Ovary (tissue), 9 donors: ENCODE results near the gene GAS6. TPM values are rescaled to one million over a fixed set of nuclear protein-coding genes. Genes with fewer than 3 reads are reported as not detected.

ENCODE experiments used
- DNase-seq, 5 donors: peaks; one replicate each; pipeline ENCODE4 v3.0.0-alpha.2; 2019 to 2020
- H3K27ac ChIP-seq, 2 donors: fragments of 200-600 bp; one replicate each; pipeline versions ENCODE4 v1.5.1 to v1.8.0; 2019 to 2022
- H3K27me3 ChIP-seq: fragments of 200-600 bp; one replicate; pipeline ENCODE4 v1.8.0; 2022
- H3K36me3 ChIP-seq: fragments of 200-600 bp; sonication (generic); one replicate; pipeline ENCODE4 v1.5.1; 2019
- H3K4me1 ChIP-seq: one replicate; pipeline ENCODE4 v1.8.1; 2013; ENCODE audit warnings: mild to moderate bottlenecking, moderate library complexity; ENCODE audit not compliant: insufficient read depth
- H3K4me3 ChIP-seq: fragments of 200-600 bp; sonication (generic); one replicate; pipeline ENCODE4 v1.5.1; 2017
- H3K9me3 ChIP-seq, 2 donors: fragments of 200-600 bp in 1 of 2; sonication (generic) in 1 of 2; one replicate each; pipeline versions ENCODE4 v1.5.1 to v1.8.1; 2013 to 2019; ENCODE audit warnings: mild to moderate bottlenecking in 1 of 2, moderate library complexity in 1 of 2
- EP300 ChIP-seq: sonication (generic); formaldehyde crosslinking; IDR thresholded peaks from one replicate; pipeline ENCODE4 v1.6.1; 2017; ENCODE audit warnings: antibody characterized with exemption
- POLR2A ChIP-seq: fragments of 450-650 bp; IDR thresholded peaks from one replicate; pipeline ENCODE4 v1.6.1; 2017; ENCODE audit warnings: antibody characterized with exemption, mild to moderate bottlenecking, moderate library complexity
- WGBS, 3 donors: extraction: QIAGEN DNeasy Blood & Tissue Kit in 1 of 3; methylation state at CpG; one replicate each; pipeline versions ENCODE4 v1.1.5 to v1.1.7; 2013 to 2017; 5-methylcytosine and 5-hydroxymethylcytosine counted together
- intact Hi-C, 4 donors: fragments of 100-400 bp; cut with DNase I; formaldehyde crosslinking; loops; one replicate each; pipeline versions ENCODE4 v1.11.0 to v1.15.1; 2022 to 2023
- polyA plus RNA-seq, 2 donors: library from polyadenylated mRNA; stranded (reverse); fragments of 200-250 nt in 1 of 2; fragments of 350-450 nt in 1 of 2; fragmentation: Illumina TruSeq in 1 of 2; extraction: RNeasy Lipid Tissue Mini Kit (QIAGEN cat#74804) in 1 of 2; gene quantifications; one replicate each; pipeline ENCODE4 v1.2.3, GENCODE V29; 2013 to 2014
- total RNA-seq, 7 donors: library from RNA; depleted of rRNA in 2 of 7; stranded (reverse); fragments of >200 nt in 2 of 7; fragmentation: NEBNext Ultra II Directional in 3 of 7; extraction: Animal tissue kit (Norgen Biotek cat#: 25700) in 3 of 7; gene quantifications; one replicate each; pipeline versions ENCODE4 v1.1.0 to v1.2.4, GENCODE V29; 2016 to 2023
- TF ChIP-seq, protein P1 (sequence below), 3 donors: fragments of 450-650 bp in 2 of 3; fragments of 200-600 bp in 1 of 3; IDR thresholded peaks; one replicate each; pipeline versions ENCODE4 v1.5.1 to v1.8.0; 2016 to 2022; ENCODE audit warnings: antibody characterized with exemption in 3 of 3, mild to moderate bottlenecking in 1 of 3
- donor health status: DM: no; HTN: no; CAD: no; lungs with moderate emphysema.
- donor health status: DM: no; HTN: no; CAD: no.
- donor health status: Bipolar disorder and iron deficiency.
- donor health status: DM: yes; HTN: yes; CAD: no.
- donor health status: DM: no; HTN: no; CAD: no.
- donor health status: DM: yes; HTN: yes; CAD: no.

Gene GAS6
- total and polyA plus RNA-seq, 9 donors, result 44.9 to 336 (median 143) TPM

DNA sequence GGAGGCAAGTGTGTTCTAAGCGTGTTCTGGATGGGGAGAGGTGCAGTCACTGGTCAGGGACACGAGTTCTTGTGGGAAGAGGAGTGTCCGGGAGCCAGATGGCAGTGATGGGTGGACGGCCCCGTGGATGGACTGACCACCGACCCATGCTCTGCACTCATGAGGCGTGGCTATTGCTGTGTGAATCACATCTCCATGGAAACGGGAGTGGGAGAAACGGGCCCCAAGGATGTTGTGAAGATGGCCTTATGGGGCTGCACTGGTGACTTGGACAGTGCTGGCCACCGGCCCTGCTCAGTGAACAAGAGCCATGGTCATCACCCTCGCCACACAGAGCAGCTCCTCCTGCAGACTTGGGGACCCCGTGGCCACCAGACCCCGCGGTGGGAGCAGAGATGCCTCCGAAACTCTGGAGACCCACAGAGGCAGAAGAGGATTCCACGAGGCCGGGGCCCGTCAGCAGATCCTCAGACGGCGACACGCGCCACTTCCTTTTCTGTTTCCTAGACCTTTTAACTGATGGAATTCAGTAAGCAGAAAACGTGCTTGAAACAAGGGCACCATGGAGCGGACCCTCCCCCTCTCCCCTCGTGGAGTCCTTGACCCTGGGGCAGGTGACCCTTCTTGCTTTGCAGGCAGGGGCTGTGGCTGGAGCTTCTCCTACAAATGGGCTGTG lies 47.5 kb downstream of the GAS6 start:
- DNase-seq, result no peak
- H3K36me3 ChIP-seq, result no peaks in the 10 kb centered on the region
- H3K27ac ChIP-seq, result no peak overlapping the region
- H3K27me3 ChIP-seq, result no peaks in the 10 kb centered on the region
- H3K4me3 ChIP-seq, result no peak overlapping the region
- WGBS, 3 donors, result 70 to 79% (median 76%) methylated on average over 25 of the region's 25 CpGs
- intact Hi-C loops, result loop anchor here in 3 of 4 donors (1.0 to 5.0 kb wide), 4 partner anchors 130 to 411 kb away; no protein-coding TSS in a partner anchor
- H3K4me1 ChIP-seq, result peaks cover 17% of the 10 kb centered on the region
- no peaks in the 10 kb centered on the region for H3K9me3 ChIP-seq
- TF ChIP-seq EP300 (no peak), POLR2A (no peak)
- TF ChIP-seq, protein P1, sequence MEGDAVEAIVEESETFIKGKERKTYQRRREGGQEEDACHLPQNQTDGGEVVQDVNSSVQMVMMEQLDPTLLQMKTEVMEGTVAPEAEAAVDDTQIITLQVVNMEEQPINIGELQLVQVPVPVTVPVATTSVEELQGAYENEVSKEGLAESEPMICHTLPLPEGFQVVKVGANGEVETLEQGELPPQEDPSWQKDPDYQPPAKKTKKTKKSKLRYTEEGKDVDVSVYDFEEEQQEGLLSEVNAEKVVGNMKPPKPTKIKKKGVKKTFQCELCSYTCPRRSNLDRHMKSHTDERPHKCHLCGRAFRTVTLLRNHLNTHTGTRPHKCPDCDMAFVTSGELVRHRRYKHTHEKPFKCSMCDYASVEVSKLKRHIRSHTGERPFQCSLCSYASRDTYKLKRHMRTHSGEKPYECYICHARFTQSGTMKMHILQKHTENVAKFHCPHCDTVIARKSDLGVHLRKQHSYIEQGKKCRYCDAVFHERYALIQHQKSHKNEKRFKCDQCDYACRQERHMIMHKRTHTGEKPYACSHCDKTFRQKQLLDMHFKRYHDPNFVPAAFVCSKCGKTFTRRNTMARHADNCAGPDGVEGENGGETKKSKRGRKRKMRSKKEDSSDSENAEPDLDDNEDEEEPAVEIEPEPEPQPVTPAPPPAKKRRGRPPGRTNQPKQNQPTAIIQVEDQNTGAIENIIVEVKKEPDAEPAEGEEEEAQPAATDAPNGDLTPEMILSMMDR (IDR thresholded peaks at IDR 0.05), result no peak

DNA sequence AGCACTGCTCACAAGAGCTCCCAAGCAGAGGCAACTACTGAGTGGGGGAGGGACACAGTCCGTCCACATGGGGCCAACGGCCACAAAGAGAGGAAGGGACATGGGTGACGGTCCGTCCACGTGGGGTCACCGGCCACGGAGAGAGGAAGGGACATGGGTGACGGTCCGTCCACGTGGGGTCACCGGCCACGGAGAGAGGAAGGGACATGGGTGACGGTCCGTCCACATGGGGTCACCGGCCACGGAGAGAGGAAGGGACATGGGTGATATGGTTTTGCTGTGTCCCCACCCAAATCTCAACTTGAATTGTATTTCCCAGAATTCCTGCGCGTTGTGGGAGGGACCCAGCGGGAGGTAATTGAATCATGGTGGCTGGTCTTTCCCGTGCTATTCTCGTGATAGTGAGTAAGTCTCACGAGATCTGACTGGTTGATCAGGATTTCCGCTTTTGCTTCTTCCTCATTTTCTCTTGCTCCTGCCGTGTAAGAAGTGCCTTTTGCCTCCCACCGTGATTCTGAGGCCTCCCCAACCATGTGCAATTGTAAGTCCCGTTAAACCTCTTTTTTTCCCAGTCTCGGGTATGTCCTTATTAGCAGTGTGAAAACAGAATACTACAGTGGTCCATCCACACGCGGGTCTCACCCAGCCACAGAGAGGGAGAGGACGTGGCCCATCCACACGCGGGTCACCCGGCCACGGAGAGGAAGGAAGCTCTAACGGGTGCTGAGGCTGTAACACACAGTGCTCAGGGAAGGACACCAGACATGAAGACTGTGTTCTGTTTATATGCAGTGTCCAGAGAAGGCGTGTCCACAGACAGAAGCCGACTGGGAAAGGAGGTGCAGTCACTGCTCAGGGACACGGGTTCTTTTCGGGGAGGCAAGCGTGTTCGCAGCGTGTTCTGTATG lies 48.5 kb downstream of the GAS6 start:
- Histone ChIP-seq H3K4me3 (no peak overlapping the region), H3K27me3 (no peaks in the 10 kb centered on the region), H3K4me1 (peaks cover 12% of the 10 kb centered on the region), H3K9me3 (no peaks in the 10 kb centered on the region), H3K36me3 (no peaks in the 10 kb centered on the region), H3K27ac (no peak overlapping the region)
- peak in 1 of 5 donors; percentile 20 for DNase-seq
- intact Hi-C loops, result loop anchor here in 3 of 4 donors (1.0 to 5.0 kb wide), 4 partner anchors 131 to 412 kb away; no protein-coding TSS in a partner anchor
- WGBS, 3 donors, result 79 to 84% (median 84%) methylated on average over 42 of the region's 42 CpGs
- TF ChIP-seq, protein P1 (IDR thresholded peaks at IDR 0.05), result no peak
- TF ChIP-seq POLR2A (no peak), EP300 (no peak)

DNA sequence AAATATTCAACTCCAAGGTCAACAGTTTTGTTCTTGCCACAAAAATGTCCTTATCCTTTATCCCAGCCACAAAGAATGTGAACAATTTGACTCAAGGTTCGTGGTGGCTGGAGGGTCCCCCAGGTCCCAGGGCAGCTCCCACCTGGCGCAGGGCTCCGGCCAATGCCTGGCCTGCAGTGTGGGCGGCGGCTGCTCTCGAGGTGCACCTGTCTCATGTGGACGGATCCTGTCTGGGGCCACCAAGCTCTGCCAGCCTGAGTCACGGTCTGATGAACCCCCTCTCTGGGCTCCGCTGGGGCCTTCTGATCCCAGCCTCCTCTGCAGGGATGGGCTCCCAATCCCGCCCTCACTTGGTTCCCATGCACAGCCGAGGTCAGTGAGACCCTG lies 49.4 kb downstream of the GAS6 start:
- TF ChIP-seq POLR2A (no peak), EP300 (no peak)
- TF ChIP-seq, protein P1 (IDR thresholded peaks at IDR 0.05), result no peak
- Histone ChIP-seq H3K27ac (no peak overlapping the region), H3K9me3 (no peaks in the 10 kb centered on the region), H3K27me3 (no peaks in the 10 kb centered on the region), H3K4me3 (no peak overlapping the region), H3K4me1 (peaks cover 11% of the 10 kb centered on the region), H3K36me3 (no peaks in the 10 kb centered on the region)
- peak in 1 of 5 donors; percentile 17 for DNase-seq
- WGBS, 3 donors, result 24 to 48% (median 34%) methylated on average over 9 to 11 of the region's 11 CpGs
- intact Hi-C loops, result loop anchor here in 1 of 4 donors (5.0 kb wide), 1 partner anchor 413 kb away; no protein-coding TSS in a partner anchor

DNA sequence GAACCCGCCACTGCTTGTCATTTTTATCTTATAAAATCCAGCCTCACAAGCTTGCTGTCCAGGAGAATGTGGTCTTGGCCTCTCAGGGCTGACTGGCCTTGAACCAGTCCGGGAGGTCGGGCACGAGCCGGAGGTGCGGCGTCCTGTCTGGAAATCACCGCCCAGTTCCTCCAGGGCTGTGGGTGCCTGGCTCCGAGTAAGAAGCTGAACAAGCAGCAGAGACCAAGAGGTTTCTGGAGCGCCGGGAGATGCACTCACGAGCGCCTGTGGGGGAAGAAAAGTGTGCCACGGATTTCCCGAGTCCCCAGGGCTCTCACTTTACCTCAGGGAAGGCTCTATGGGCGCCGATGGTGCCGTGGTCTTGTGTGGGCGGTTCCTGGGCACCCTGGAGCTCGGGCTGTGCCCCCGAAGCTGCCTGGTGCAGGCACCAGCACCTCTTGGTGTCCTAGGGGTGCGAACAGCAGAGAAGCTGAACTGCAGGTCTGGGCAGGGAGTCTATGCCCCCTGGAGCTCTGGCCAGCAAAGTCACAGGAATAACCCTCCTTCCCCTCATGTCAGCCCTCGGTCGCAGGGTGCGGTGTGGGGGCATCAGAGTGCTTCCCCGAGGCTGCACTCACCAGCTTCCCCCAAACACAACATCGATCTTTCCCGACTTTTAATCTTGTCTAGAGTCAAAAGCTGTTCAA lies 50.0 kb downstream of the GAS6 start:
- H3K4me3 ChIP-seq, result no peak overlapping the region
- H3K9me3 ChIP-seq, result no peaks in the 10 kb centered on the region
- no peak for TF ChIP-seq POLR2A
- TF ChIP-seq EP300, result no peak
- TF ChIP-seq, protein P1 (IDR thresholded peaks at IDR 0.05), result no peak
- peak in 4 of 5 donors; percentile 55 to 86 (median 64) for DNase-seq
- no peak overlapping the region for H3K27ac ChIP-seq
- intact Hi-C loops, result loop anchor here in 1 of 4 donors (5.0 kb wide), 1 partner anchor 413 kb away; no protein-coding TSS in a partner anchor
- no peaks in the 10 kb centered on the region for H3K27me3 ChIP-seq
- H3K4me1 ChIP-seq, result peaks cover 11% of the 10 kb centered on the region
- 5 to 39% (median 6%) methylated on average over 26 to 28 of the region's 28 CpGs for WGBS, 3 donors
- no peaks in the 10 kb centered on the region for H3K36me3 ChIP-seq
